ENCODE results near the gene ASTN1. TPM values are rescaled to one million over a fixed set of nuclear protein-coding genes. Genes with fewer than 3 reads are reported as not detected.

Gene ASTN1
- polyA plus RNA-seq, 1 experiment, result 0.09 TPM

DNA sequence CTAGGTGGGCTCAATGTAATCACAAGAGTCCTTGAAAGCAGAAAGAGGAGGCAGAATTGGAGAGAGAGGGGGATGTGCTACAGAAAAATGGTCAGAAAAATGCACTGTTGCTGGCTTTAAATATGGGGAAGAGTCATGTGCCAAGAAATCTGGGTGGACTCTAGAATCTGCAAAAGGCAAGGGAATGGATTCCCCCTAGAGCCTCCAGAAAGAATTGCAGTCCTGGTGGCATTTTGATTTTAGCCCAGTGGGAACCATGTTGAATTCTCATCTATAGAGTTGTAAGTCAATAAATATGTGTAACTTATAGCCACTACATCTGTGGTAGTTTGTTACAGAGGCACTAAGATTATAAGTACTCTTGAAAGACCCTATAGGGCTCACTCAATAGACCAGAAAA lies 210.3 kb downstream of the ASTN1 start:
- DNase-seq (ENCODE audit: low read depth, low spot score), result no peak
- H3K27ac ChIP-seq (ENCODE audit: low read depth, low read length), result no peak overlapping the region
- no peak overlapping the region for H3K4me3 ChIP-seq (ENCODE audit: low read depth, low read length)
- POLR2A ChIA-PET, result no interaction called here
- CTCF ChIA-PET, result interaction anchor here (0.6 kb wide), 1 partner anchor 9 kb away, joined by 3 read pairs; no protein-coding TSS in a partner anchor
- no peaks in the 10 kb centered on the region for H3K9me3 ChIP-seq (ENCODE audit: control insufficient read depth, insufficient read depth, low read length)
- H3K27me3 ChIP-seq (ENCODE audit: control insufficient read depth, insufficient read depth, low read length), result no peaks in the 10 kb centered on the region
- TF ChIP-seq, protein P1, sequence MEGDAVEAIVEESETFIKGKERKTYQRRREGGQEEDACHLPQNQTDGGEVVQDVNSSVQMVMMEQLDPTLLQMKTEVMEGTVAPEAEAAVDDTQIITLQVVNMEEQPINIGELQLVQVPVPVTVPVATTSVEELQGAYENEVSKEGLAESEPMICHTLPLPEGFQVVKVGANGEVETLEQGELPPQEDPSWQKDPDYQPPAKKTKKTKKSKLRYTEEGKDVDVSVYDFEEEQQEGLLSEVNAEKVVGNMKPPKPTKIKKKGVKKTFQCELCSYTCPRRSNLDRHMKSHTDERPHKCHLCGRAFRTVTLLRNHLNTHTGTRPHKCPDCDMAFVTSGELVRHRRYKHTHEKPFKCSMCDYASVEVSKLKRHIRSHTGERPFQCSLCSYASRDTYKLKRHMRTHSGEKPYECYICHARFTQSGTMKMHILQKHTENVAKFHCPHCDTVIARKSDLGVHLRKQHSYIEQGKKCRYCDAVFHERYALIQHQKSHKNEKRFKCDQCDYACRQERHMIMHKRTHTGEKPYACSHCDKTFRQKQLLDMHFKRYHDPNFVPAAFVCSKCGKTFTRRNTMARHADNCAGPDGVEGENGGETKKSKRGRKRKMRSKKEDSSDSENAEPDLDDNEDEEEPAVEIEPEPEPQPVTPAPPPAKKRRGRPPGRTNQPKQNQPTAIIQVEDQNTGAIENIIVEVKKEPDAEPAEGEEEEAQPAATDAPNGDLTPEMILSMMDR (IDR thresholded peaks at IDR 0.05; ENCODE audit: low read depth, low read length), result no peak

GRCh38 chr1:176950736-176951324 lies 213.7 kb downstream of the ASTN1 start:
- H3K27ac ChIP-seq (ENCODE audit: low read depth, low read length), result no peak overlapping the region
- TF ChIP-seq, protein P1 (IDR thresholded peaks at IDR 0.05; ENCODE audit: low read depth, low read length), result no peak
- ChIA-PET POLR2A (no interaction called here), CTCF (no interaction called here)
- DNase-seq (ENCODE audit: low read depth, low spot score), result no peak
- H3K27me3 ChIP-seq (ENCODE audit: control insufficient read depth, insufficient read depth, low read length), result no peaks in the 10 kb centered on the region
- H3K9me3 ChIP-seq (ENCODE audit: control insufficient read depth, insufficient read depth, low read length), result no peaks in the 10 kb centered on the region
- H3K4me3 ChIP-seq (ENCODE audit: low read depth, low read length), result no peak overlapping the region

DNA sequence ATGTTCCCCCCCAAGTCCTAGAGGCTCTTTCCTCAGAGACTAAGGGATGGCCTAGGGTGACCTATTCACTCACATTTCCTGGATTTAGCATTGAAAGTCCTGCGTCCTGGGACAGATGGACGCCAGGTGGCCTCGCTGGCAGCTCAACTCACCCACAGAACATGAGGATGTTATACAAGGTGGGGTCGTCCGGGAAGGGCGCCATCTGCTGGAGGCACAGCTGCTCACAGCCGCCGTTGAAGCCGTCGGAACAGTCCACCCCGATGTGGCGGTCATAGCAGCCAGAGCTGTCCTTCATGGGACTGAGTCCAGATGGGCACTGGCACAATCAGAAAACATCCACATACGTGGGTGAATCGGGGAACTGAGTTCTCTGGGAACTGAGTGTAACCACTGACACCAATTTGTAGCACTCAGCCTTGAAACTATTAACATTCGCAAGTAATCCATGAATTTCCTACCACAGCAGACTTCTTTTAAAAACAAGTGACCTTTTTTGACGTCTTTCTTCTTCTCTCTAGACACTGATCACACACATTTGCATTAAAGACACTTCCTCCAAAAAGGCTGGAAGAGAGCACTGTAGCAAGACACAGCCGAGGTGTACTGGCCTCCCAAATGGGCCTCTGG lies 215.4 kb downstream of the ASTN1 start:
- Histone ChIP-seq H3K27me3 (ENCODE audit: control insufficient read depth, insufficient read depth, low read length) (no peaks in the 10 kb centered on the region), H3K9me3 (ENCODE audit: control insufficient read depth, insufficient read depth, low read length) (no peaks in the 10 kb centered on the region), H3K4me3 (ENCODE audit: low read depth, low read length) (no peak overlapping the region), H3K27ac (ENCODE audit: low read depth, low read length) (no peak overlapping the region)
- TF ChIP-seq, protein P1 (IDR thresholded peaks at IDR 0.05; ENCODE audit: low read depth, low read length), result peak; percentile 46
- POLR2A ChIA-PET, result no interaction called here
- CTCF ChIA-PET, result interaction anchor here (0.7 kb wide), 1 partner anchor 51 kb away, joined by 3 read pairs; no protein-coding TSS in a partner anchor
- DNase-seq (ENCODE audit: low read depth, low spot score), result no peak

DNA sequence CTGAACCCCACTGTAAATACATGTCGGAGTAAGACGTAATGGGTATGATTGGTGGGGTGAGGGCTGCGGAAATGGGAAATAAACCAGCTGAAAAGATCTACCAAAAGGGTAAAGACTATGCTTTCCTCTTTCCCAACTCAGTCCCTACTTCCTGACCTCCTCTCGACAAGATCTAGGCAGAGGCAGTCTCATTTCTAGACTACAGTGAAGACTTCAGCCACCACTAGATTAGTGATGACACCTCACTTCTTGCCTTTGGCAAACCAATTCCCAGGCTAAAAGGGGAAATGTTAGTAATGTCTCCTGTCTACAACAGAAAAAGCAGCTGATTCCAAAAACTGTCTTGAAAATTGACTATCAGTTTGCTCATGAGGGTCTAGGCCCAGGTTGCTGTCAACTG lies 219.9 kb downstream of the ASTN1 start:
- H3K27me3 ChIP-seq (ENCODE audit: control insufficient read depth, insufficient read depth, low read length), result no peaks in the 10 kb centered on the region
- CTCF ChIA-PET, result interaction anchor here (1.4 kb wide), 1 partner anchor 46 kb away, joined by 4 read pairs; no protein-coding TSS in a partner anchor
- TF ChIP-seq, protein P1 (IDR thresholded peaks at IDR 0.05; ENCODE audit: low read depth, low read length), result no peak
- POLR2A ChIA-PET, result no interaction called here
- H3K4me3 ChIP-seq (ENCODE audit: low read depth, low read length), result no peak overlapping the region
- DNase-seq (ENCODE audit: low read depth, low spot score), result no peak
- H3K9me3 ChIP-seq (ENCODE audit: control insufficient read depth, insufficient read depth, low read length), result no peaks in the 10 kb centered on the region
- H3K27ac ChIP-seq (ENCODE audit: low read depth, low read length), result no peak overlapping the region

DNA sequence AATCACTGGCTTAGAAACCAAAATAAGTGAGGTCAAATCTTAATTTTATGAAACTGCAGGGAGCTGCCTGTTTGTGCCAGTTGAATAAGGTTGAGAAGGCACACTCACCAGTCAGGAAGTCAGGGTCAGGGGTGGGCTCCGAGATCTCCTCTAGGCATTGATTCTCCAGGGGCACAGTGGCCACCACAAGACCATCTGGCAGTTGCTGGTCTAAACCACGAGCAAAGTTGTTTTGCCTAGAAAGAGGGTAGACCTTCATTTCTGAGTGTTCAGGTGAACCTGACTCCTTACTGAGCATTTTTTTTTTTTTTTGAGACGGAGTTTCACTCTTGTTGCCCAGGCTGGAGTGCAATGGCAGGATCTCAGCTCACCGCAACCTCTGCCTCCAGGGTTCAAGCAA lies 220.7 kb downstream of the ASTN1 start:
- TF ChIP-seq, protein P1 (IDR thresholded peaks at IDR 0.05; ENCODE audit: low read depth, low read length), result no peak
- Histone ChIP-seq H3K9me3 (ENCODE audit: control insufficient read depth, insufficient read depth, low read length) (no peaks in the 10 kb centered on the region), H3K4me3 (ENCODE audit: low read depth, low read length) (no peak overlapping the region), H3K27me3 (ENCODE audit: control insufficient read depth, insufficient read depth, low read length) (no peaks in the 10 kb centered on the region), H3K27ac (ENCODE audit: low read depth, low read length) (no peak overlapping the region)
- ChIA-PET CTCF (no interaction called here), POLR2A (no interaction called here)
- no peak for DNase-seq (ENCODE audit: low read depth, low spot score)

Measured in AG04450 (cell line).